GM10248 (cell line): Measurements from ENCODE around the gene RAB40C.

Source experiments
- CTCF ChIA-PET: fragments of 300-600 bp; sonication (Branson Sonifier 250); formaldehyde crosslinking; extraction: SDS; loops from one replicate; lab custom pipeline; 2021; ENCODE audit warnings: antibody characterized with exemption; lab: Yijun Ruan, JAX
- POLR2A ChIA-PET: fragments of 350-650 bp; sonication (Branson Sonifier 250); formaldehyde crosslinking; extraction: SDS; loops from one replicate; lab custom pipeline; 2020; ENCODE audit warnings: antibody characterized with exemption; lab: Yijun Ruan, JAX
- DNase-seq: peaks from one replicate; pipeline ENCODE4 v3.0.0; 2012; ENCODE audit errors: extremely low spot score
- CTCF ChIP-seq: IDR thresholded peaks from 2 replicates; pipeline ENCODE4 v1.5.1; 2012; ENCODE audit warnings: mild to moderate bottlenecking, low read depth; ENCODE audit errors: extremely low read depth, missing control alignments, control extremely low read depth

RAB40C gene

GRCh38 chr16:651844-652243, 62.0 kb downstream of the RAB40C start:
- TF ChIP-seq CTCF, result no peak
- ChIA-PET CTCF (interaction anchor here (1.0 to 8.2 kb wide), 3 partner anchors 8 to 268 kb away, joined by 3 to 57 read pairs (median 3); no protein-coding TSS in a partner anchor), POLR2A (no interaction called here)
- DNase-seq, result no peak

GRCh38 chr16:652454-653305, 62.8 kb downstream of the RAB40C start:
- no peak for TF ChIP-seq CTCF
- ChIA-PET CTCF (interaction anchor here (1.0 to 8.2 kb wide), 3 partner anchors 9 to 269 kb away, joined by 3 to 57 read pairs (median 3); no protein-coding TSS in a partner anchor), POLR2A (no interaction called here)
- DNase-seq, result no peak

- ChIA-PET POLR2A (no interaction called here), CTCF (interaction anchor here (0.8 to 8.2 kb wide), 2 partner anchors 8 to 13 kb away, joined by 3 to 57 read pairs; no protein-coding TSS in a partner anchor)
- TF ChIP-seq CTCF, result no peak
Observed at GRCh38 chr16:654034-654433, 64.2 kb downstream of the RAB40C start.

GRCh38 chr16:657487-657886, 67.6 kb downstream of the RAB40C start:
- CTCF ChIA-PET, result interaction anchor here (1.1 to 1.2 kb wide), 2 partner anchors 10 kb away, joined by 3 to 6 read pairs; no protein-coding TSS in a partner anchor
- POLR2A ChIA-PET, result no interaction called here
- DNase-seq, result no peak
- TF ChIP-seq CTCF, result no peak

More at GRCh38 chr16:654034-654433, 64.2 kb downstream of the RAB40C start:
- no peak for DNase-seq

- ChIA-PET POLR2A (no interaction called here), CTCF (interaction anchor here (0.8 to 7.3 kb wide), 4 partner anchors 8 to 23 kb away, joined by 3 to 57 read pairs (median 8); partner anchors contain the start of genes RHBDL1, RHOT2, STUB1 and WDR90)
- TF ChIP-seq CTCF, result no peak
- no peak for DNase-seq
Observed at GRCh38 chr16:658679-659571, 69.1 kb downstream of the RAB40C start.

GRCh38 chr16:659618-660017, 69.8 kb downstream of the RAB40C start:
- ChIA-PET POLR2A (no interaction called here), CTCF (interaction anchor here (0.8 to 7.3 kb wide), 3 partner anchors 9 to 22 kb away, joined by 3 to 57 read pairs (median 12); partner anchors contain the start of genes RHBDL1, STUB1 and WDR90)
- TF ChIP-seq CTCF, result no peak
- no peak for DNase-seq
